Activated CD4-positive, alpha-beta T cell treated with anti-CD3 and anti-CD28 coated beads for 24 hours (primary cell): ENCODE data around the gene HOXC11.

Experiments
- DNase-seq, 2 donors: peaks; one replicate each; pipeline ENCODE4 v3.0.0-alpha.2; 2020; ENCODE audit warnings: low read depth in 2 of 2

Gene HOXC11

DNA sequence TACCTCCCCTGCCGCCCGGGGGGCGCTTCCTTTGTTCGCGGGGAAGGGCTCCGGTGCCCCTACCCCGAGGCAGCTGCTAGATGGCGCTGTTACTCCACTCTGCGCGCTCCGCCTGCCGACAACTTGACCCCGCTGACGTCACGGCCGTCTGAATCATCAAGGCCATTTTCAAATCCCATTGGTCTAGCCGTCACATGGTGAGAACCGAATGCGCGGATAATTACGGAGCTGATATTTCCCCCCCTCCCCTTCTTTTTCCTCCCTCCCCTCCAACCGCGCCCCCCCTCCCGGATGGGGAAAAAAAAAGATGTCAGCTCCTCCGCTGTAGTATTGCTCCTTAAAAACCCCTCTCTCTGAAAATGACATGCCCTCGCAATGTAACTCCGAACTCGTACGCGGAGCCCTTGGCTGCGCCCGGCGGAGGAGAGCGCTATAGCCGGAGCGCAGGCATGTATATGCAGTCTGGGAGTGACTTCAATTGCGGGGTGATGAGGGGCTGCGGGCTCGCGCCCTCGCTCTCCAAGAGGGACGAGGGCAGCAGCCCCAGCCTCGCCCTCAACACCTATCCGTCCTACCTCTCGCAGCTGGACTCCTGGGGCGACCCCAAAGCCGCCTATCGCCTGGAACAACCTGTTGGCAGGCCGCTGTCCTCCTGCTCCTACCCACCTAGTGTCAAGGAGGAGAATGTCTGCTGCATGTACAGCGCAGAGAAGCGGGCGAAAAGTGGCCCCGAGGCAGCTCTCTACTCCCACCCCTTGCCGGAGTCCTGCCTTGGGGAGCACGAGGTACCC lies 12.2 kb downstream of the HOXC11 start, which contains the start of gene HOXC10:
TSS of gene HOXC10 (plus strand) at position 246 of the 791 bp plus-strand sequence. CDS start at position 360, 114 bp downstream.
- peak; percentile 69 to 88 for DNase-seq

DNA sequence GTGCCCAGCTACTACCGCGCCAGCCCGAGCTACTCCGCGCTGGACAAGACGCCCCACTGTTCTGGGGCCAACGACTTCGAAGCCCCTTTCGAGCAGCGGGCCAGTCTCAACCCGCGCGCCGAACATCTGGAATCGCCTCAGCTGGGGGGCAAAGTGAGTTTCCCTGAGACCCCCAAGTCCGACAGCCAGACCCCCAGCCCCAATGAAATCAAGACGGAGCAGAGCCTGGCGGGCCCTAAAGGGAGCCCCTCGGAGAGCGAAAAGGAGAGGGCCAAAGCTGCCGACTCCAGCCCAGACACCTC lies 12.7 kb downstream of the HOXC11 start:
- DNase-seq = no peak

GRCh38 chr12:53985994-53986685 lies 13.2 kb downstream of the HOXC11 start:
- no peak for DNase-seq

GRCh38 chr12:53986686-53987483 lies 14.0 kb downstream of the HOXC11 start:
- no peak for DNase-seq

DNA sequence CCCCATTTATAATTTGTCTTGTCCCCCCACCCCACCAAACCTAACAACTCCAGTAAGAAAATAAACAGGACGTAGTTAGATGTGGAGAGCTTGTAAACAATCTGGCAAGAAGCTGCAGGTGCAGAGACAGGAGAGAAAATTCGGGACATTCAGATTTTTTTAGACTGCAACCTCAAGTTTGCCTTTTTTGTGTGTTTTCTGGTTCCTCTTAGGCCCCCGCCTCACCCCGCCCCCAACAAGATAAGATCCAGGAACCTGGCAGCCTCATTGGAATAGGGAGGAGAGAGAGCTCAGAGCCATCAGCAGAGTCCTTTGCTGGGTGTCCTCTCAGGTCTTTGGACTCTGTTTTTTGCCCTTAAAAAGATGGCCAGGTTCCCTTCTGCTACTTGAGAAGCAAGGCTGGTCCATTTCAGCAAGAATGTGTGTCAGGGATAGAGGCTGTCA lies 14.9 kb downstream of the HOXC11 start:
- DNase-seq = no peak

DNA sequence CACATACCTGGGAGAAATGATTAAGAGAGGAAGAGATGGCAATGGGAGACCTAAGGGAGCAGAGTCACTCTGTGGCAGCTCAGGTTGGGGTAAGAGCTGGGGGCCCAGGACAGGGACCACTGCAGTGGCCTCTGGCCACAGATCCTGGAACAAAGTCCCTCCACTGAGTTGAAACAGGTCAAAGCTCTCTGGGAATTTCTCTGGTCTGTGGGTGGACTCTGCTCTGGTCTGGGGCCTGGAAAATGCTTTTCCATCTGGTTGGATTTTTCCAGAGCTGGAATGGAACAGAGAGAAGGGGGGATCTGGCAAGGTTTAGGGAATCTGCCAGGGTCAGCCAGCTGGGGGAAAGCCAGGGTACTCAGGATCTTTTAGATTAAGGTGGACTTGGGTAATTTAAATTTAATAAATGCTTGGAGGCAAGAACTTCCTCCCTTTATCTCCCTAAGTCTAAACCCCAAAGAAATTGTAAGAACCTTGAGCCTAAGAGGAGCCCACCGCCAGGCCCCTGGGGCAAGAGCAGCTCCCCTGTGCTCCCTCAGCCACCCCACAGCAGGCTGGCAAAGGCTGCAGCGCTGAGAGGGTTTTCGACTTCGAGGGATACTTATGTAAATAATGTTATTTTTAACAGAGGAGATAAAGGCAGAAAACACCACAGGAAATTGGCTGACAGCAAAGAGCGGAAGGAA lies 15.8 kb downstream of the HOXC11 start:
- DNase-seq = no peak

DNA sequence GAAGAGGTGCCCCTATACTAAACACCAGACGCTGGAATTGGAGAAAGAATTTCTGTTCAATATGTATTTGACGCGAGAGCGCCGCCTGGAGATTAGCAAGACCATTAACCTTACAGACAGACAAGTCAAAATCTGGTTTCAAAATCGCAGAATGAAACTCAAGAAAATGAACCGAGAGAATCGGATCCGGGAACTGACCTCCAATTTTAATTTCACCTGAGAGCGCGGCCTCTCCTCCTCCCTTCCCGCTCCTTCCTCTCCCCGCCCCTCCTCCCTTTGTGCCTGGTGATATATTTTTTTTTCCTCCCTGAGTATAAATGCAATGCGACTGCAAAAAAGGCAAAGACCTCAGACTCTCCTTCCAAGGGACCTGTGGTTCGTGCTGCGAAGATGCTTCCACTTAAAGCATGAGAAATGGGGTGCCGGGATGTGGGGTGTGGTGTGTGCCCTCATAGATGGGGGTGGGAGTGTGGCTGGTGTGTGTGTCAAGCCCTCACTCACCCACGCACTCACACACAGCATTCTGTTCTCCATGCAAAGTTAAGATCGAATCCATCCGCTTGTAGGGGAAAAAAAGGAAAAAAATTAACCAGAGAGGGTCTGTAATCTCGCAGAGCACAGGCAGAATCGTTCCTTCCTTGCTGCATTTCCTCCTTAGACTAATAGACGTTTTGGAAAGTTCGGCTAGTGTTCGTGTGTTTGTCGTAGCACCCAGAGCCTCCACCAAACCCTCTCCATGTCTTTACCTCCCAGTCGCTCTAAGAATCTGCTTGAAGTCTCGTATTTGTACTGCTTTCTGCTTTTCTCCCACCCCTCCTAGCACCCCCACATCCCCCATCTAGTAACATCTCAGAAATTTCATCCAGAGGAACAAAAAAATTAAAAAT lies 16.5 kb downstream of the HOXC11 start:
- no peak for DNase-seq

DNA sequence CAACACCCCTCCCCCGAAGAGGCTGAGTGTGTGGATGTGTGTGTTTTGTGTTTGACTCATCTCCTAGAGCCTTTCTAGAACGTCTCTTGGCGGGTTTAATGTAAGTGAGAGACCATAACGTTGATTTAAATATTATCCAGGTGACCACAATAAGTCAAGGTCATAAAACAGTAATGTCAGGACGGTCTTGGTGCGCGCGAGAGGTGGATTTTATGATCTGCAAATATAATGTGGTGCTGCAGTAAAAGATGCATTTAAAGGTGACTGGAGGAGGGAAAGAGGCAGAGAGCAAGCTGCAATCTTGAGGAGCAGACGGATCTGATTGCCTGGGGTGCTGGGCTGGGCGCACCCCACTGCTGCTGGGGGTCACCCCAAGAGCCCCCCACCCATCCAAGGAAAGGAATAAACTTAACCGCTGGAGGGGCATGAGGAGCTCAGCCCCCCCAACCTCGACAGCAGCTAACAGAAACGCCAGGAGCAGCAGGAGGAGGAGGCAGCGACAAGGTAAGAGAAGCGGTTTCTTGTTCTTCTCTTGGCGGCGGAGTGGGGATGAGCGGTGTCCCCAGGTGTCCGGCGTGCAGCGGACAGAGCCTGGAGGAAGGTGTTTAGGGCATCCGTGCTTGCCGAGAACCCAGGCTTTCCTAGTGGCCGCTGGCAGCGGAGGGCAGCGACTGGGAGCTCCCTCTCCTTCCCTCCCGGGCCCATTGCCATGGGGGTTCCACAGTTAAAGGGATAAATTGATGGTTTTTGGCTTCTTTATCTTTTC lies 17.6 kb downstream of the HOXC11 start:
- DNase-seq = no peak

GRCh38 chr12:53991077-53991460 lies 18.1 kb downstream of the HOXC11 start:
- no peak for DNase-seq

DNA sequence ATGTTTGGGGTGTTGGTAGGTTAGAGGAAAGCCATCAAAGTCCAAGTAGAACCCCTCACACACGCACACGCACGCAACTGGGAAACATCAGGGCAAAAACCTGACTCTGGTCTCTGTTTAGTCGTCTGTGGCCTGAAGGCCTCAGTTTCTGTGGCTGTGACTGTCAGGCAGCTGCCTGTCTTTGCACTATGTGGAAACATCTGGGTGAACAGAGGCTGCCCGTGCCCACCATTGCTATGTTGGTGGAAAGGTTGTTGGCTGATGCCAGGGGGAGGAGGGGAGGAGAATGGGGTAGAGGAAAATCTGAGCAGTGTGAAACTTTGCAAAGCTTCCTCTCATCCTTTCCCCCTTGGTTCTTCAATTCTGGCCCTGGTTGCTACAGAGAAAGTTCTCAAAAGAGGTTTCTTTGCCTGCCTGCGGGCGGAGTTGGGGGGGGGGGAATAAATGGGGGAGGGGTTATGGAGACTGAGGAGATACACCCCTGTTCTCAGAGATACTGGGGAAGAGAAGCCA lies 19.5 kb downstream of the HOXC11 start:
- no peak for DNase-seq

DNA sequence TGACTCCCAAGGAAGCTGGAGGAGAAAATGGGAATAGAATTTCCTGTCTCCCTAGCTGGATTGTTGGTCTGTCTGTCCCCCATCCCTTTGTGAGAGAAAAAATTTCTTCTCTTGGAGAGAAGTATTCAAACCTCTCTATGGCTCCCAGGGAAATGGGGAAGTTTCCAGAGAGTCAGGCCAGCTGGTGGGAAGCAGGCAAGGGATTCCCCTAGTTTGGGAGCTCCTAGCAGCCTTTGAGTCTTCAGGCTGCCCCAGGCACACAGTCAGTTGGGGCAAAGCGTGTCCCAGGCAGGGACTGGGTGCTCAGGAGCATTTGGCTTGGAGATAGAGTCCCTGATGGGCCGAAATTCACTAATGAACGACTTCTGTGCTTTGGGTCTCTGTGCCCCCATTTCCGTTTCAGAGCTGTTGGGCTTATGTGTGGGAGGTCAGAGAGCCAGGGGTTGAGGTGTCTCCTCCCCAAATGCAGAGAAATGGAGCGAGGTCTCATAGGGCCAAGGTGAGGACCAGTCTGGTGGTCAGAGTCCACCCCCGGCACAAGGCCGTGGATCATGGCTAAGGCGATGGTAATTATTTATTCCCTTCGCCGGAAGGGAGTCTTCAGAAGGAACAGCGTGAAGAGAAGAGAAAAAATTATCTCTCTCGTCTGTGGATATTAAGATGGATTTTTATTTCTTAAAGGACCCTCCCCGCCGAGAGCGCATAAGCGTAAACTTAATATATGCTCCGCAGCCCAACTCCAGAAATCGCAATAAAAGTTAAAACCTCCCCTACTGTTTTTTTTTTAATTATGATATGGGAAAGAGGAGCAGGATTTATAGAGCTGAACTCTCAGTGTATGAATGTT lies 20.5 kb downstream of the HOXC11 start:
- no peak for DNase-seq

DNA sequence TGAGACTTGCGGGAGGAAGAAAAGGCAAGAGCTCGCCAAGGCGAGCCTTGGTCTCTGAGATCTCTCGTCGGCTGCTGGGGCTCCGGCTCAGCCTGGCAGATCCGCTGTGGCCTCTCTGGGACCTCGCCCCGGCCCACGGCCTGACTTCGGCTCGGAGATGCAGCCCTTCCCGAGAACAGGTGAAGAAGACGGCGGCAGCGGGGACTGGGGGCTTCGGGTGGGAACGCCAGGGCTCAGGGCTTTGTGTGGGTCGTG lies 21.0 kb downstream of the HOXC11 start:
- no peak for DNase-seq

GRCh38 chr12:53994264-53995001 lies 21.5 kb downstream of the HOXC11 start:
- no peak for DNase-seq

GRCh38 chr12:53995002-53995377 lies 22.1 kb downstream of the HOXC11 start:
- DNase-seq = no peak

GRCh38 chr12:53995378-53996239 lies 22.7 kb downstream of the HOXC11 start:
- DNase-seq = no peak

DNA sequence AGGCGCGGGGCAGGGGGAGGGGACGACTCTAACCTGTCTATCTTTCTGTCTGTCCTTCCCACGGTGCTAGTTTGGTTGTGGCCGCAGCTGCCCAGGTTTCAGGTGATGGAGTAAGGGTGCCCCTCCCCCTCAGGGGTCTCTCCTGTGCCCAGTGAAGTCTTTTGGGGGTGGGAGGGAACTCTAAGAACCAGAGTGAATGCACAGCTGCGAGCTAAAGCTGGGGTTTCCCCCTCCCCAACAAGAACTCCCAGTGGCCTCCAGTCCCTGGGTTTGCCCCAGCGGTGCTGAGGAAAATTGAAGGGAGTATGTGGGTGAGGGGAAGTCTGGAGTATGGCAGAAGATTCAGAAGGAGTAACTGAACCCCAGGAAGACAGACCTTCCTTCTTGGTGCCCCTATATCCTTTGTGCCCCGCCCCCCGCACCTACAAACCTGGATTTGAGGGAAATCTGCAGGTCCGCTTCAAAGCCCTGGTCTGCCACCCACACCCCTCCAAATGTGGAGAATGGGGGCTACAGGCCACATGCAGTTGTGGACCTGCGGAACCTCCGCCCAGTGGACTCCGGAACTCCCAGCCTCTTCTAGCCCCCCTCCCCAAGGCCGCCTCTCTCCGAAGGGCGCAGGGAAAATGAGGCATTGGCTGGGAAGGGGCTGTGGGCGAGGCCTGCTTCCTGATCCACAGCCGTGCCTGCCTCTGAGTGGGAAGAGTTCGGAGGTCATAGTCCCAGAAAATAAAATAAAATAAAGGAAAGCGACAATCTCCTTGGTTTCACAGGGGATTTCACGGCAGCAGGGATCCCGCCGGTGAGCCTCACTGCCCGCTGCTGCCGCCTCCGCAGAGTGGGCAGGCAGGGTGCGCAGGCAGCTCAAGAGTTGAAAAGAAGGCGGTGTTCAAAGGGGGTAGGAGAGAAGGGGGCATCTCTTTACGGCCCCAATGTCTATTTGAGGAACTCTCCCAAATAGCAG lies 23.6 kb downstream of the HOXC11 start:
- no peak for DNase-seq
